HAP-1 (cell line): ENCODE data around the gene PTPRD.
A peak's percentile ranks its signal among the peaks of the same experiment; 100 is the strongest.

Source experiments
- DNase-seq, 2 experiments: peaks; one replicate each; pipeline ENCODE4 v3.0.0-alpha.2; 2016 to 2020; ENCODE audit warnings: low spot score in 2 of 2
- H3K27me3 ChIP-seq: fragments of 250-450 bp; sonication (Bioruptor Pico); 2 replicates; pipeline ENCODE4 v1.5.1; 2020; ENCODE audit warnings: low read depth, mild to moderate bottlenecking, moderate library complexity
- H3K36me3 ChIP-seq: fragments of 250-450 bp; sonication (Bioruptor Pico); replicated peaks from 2 replicates; pipeline ENCODE4 v1.5.1; 2020; ENCODE audit warnings: mild to moderate bottlenecking
- H3K4me1 ChIP-seq: fragments of 250-450 bp; sonication (Bioruptor Pico); 2 replicates; pipeline ENCODE4 v1.5.1; 2020; ENCODE audit warnings: mild to moderate bottlenecking
- H3K4me3 ChIP-seq: fragments of 250-450 bp; sonication (Bioruptor Pico); 2 replicates; pipeline ENCODE4 v1.5.1; 2020; ENCODE audit warnings: mild to moderate bottlenecking, moderate library complexity
- H3K9me3 ChIP-seq: fragments of 250-450 bp; sonication (Bioruptor Pico); 2 replicates; pipeline ENCODE4 v1.5.1; 2020; ENCODE audit warnings: mild to moderate bottlenecking, moderate library complexity
- in situ Hi-C: fragments of 300-500 bp; cut with MboI; formaldehyde crosslinking; loops from 3 replicates; pipeline ENCODE4 v1.14.3; 2020; ENCODE audit warnings: low sequenced_read_pairs, inconsistent platforms, mixed read lengths

The PTPRD gene

GRCh38 chr9:10274988-10275387 is 337.8 kb downstream of the PTPRD start:
- in situ Hi-C loops: loop anchor here (25.0 kb wide), 1 partner anchor 213 kb away; no protein-coding TSS in a partner anchor
- DNase-seq: no peak
- Histone ChIP-seq H3K4me3 (no peak overlapping the region), H3K4me1 (peaks cover 25% of the 10 kb centered on the region), H3K36me3 (no peaks in the 10 kb centered on the region), H3K27me3 (no peaks in the 10 kb centered on the region), H3K9me3 (no peaks in the 10 kb centered on the region)

- in situ Hi-C loops: loop anchor here (25.0 kb wide), 1 partner anchor 212 kb away; no protein-coding TSS in a partner anchor
- H3K4me3 ChIP-seq: no peak overlapping the region
Measured at GRCh38 chr9:10274175-10274574, 338.6 kb downstream of the PTPRD start.

GRCh38 chr9:10272830-10273229 is 340.0 kb downstream of the PTPRD start:
- DNase-seq: no peak
- no peaks in the 10 kb centered on the region for H3K36me3 ChIP-seq
- no peak overlapping the region for H3K4me3 ChIP-seq
- no peaks in the 10 kb centered on the region for H3K27me3 ChIP-seq
- in situ Hi-C loops: loop anchor here (25.0 kb wide), 1 partner anchor 211 kb away; no protein-coding TSS in a partner anchor
- H3K4me1 ChIP-seq: peaks cover 30% of the 10 kb centered on the region
- H3K9me3 ChIP-seq: no peaks in the 10 kb centered on the region

More at GRCh38 chr9:10274175-10274574, 338.6 kb downstream of the PTPRD start:
- Histone ChIP-seq H3K36me3 (no peaks in the 10 kb centered on the region), H3K9me3 (no peaks in the 10 kb centered on the region), H3K27me3 (no peaks in the 10 kb centered on the region), H3K4me1 (peaks cover 25% of the 10 kb centered on the region)
- DNase-seq: no peak

GRCh38 chr9:10268531-10269485 is 344.0 kb downstream of the PTPRD start:
- peak; percentile 62 to 82 for DNase-seq
- H3K36me3 ChIP-seq: no peaks in the 10 kb centered on the region
- in situ Hi-C loops: loop anchor here (25.0 kb wide), 1 partner anchor 207 kb away; no protein-coding TSS in a partner anchor
- peaks cover 4% of the 10 kb centered on the region; the same call in 1 of the 2 replicates for H3K4me1 ChIP-seq
- no peaks in the 10 kb centered on the region; the same call in 1 of the 2 replicates for H3K9me3 ChIP-seq
- H3K4me3 ChIP-seq: no peak overlapping the region
- H3K27me3 ChIP-seq: no peaks in the 10 kb centered on the region

GRCh38 chr9:10265153-10265631 is 347.6 kb downstream of the PTPRD start:
- Histone ChIP-seq H3K4me3 (no peak overlapping the region), H3K36me3 (no peaks in the 10 kb centered on the region), H3K9me3 (peaks cover 3% of the 10 kb centered on the region; the same call in 1 of the 2 replicates), H3K4me1 (peaks cover 13% of the 10 kb centered on the region), H3K27me3 (no peaks in the 10 kb centered on the region)
- no peak for DNase-seq
- in situ Hi-C loops: loop anchor here (25.0 kb wide), 1 partner anchor 203 kb away; no protein-coding TSS in a partner anchor

GRCh38 chr9:10260501-10260900 is 352.3 kb downstream of the PTPRD start:
- peaks cover 3% of the 10 kb centered on the region; the same call in 1 of the 2 replicates for H3K9me3 ChIP-seq
- no peak overlapping the region for H3K4me3 ChIP-seq
- H3K4me1 ChIP-seq: peaks cover 14% of the 10 kb centered on the region
- in situ Hi-C loops: loop anchor here (25.0 kb wide), 1 partner anchor 198 kb away; no protein-coding TSS in a partner anchor
- peak in 1 of 2 experiments; percentile 83 for DNase-seq
- no peaks in the 10 kb centered on the region for H3K36me3 ChIP-seq
- H3K27me3 ChIP-seq: no peaks in the 10 kb centered on the region

- Histone ChIP-seq H3K4me3 (no peak overlapping the region), H3K36me3 (no peaks in the 10 kb centered on the region), H3K9me3 (peaks cover 3% of the 10 kb centered on the region; the same call in 1 of the 2 replicates), H3K27me3 (no peaks in the 10 kb centered on the region), H3K4me1 (peaks cover 14% of the 10 kb centered on the region)
- DNase-seq: no peak
- in situ Hi-C loops: loop anchor here (25.0 kb wide), 1 partner anchor 197 kb away; no protein-coding TSS in a partner anchor
Measured at GRCh38 chr9:10259668-10260067, 353.1 kb downstream of the PTPRD start.

- DNase-seq: no peak
- Histone ChIP-seq H3K27me3 (no peaks in the 10 kb centered on the region), H3K36me3 (no peaks in the 10 kb centered on the region), H3K4me1 (peaks cover 7% of the 10 kb centered on the region), H3K4me3 (no peak overlapping the region), H3K9me3 (no peaks in the 10 kb centered on the region)
- in situ Hi-C loops: loop anchor here (25.0 kb wide), 1 partner anchor 193 kb away; no protein-coding TSS in a partner anchor
Measured at GRCh38 chr9:10255758-10256157, 357.0 kb downstream of the PTPRD start.

- Histone ChIP-seq H3K27me3 (no peaks in the 10 kb centered on the region), H3K9me3 (no peaks in the 10 kb centered on the region), H3K4me1 (no peaks in the 10 kb centered on the region), H3K36me3 (no peaks in the 10 kb centered on the region), H3K4me3 (no peak overlapping the region)
- in situ Hi-C loops: loop anchor here (25.0 kb wide), 1 partner anchor 192 kb away; no protein-coding TSS in a partner anchor
- no peak for DNase-seq
Measured at GRCh38 chr9:10254338-10254737, 358.5 kb downstream of the PTPRD start.

GRCh38 chr9:10253341-10253740 is 359.5 kb downstream of the PTPRD start:
- H3K9me3 ChIP-seq: no peaks in the 10 kb centered on the region
- in situ Hi-C loops: loop anchor here (25.0 kb wide), 1 partner anchor 191 kb away; no protein-coding TSS in a partner anchor
- H3K4me3 ChIP-seq: no peak overlapping the region
- no peaks in the 10 kb centered on the region for H3K36me3 ChIP-seq
- H3K27me3 ChIP-seq: no peaks in the 10 kb centered on the region
- DNase-seq: no peak
- H3K4me1 ChIP-seq: no peaks in the 10 kb centered on the region

GRCh38 chr9:10252174-10252573 is 360.6 kb downstream of the PTPRD start:
- Histone ChIP-seq H3K4me3 (no peak overlapping the region), H3K4me1 (no peaks in the 10 kb centered on the region), H3K27me3 (no peaks in the 10 kb centered on the region), H3K9me3 (no peaks in the 10 kb centered on the region), H3K36me3 (no peaks in the 10 kb centered on the region)
- no peak for DNase-seq
- in situ Hi-C loops: loop anchor here (25.0 kb wide), 1 partner anchor 190 kb away; no protein-coding TSS in a partner anchor

GRCh38 chr9:10251490-10251889 is 361.3 kb downstream of the PTPRD start:
- no peak for DNase-seq
- in situ Hi-C loops: loop anchor here (25.0 kb wide), 1 partner anchor 189 kb away; no protein-coding TSS in a partner anchor
- no peaks in the 10 kb centered on the region for H3K4me1 ChIP-seq
- no peaks in the 10 kb centered on the region for H3K9me3 ChIP-seq
- H3K27me3 ChIP-seq: no peaks in the 10 kb centered on the region
- no peak overlapping the region for H3K4me3 ChIP-seq
- no peaks in the 10 kb centered on the region for H3K36me3 ChIP-seq

- DNase-seq: no peak
- H3K36me3 ChIP-seq: no peaks in the 10 kb centered on the region
- no peak overlapping the region for H3K4me3 ChIP-seq
- H3K4me1 ChIP-seq: no peaks in the 10 kb centered on the region
- in situ Hi-C loops: loop anchor here (25.0 kb wide), 1 partner anchor 188 kb away; no protein-coding TSS in a partner anchor
- H3K9me3 ChIP-seq: no peaks in the 10 kb centered on the region
- no peaks in the 10 kb centered on the region for H3K27me3 ChIP-seq
Measured at GRCh38 chr9:10250219-10250618, 362.6 kb downstream of the PTPRD start.
